GM19455 (cell line): ENCODE results near the gene C4orf54.

Source experiments
- ATAC-seq: cut with Tn5 transposase; IDR thresholded peaks from one replicate; pipeline ENCODE4 v1.9.1; 2021; ENCODE audit not compliant: unreplicated experiment

Gene C4orf54

DNA sequence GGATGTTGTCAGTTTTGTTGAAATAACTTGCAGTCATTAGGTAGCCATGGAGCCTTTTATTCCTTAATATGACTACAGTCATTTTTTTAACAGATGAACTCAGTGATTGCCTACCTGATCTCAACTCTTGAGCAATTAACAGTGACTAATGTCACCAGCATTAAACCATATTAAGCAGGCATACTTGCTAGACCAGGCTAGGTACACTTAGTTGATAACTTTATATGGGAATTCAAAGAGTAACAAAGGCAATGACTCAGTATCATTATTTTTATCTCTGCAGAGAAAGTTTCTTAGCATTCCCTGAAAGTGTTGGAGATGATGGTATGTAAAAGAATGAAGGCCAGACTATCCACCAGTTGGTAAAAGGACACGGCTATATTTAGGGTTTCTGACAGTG, at the start of gene C4orf54:
C4orf54 (minus strand) TSS at position 31 of the 400 bp plus-strand sequence. CDS start 3,180 bp downstream, outside the sequence.
- no peak for ATAC-seq

DNA sequence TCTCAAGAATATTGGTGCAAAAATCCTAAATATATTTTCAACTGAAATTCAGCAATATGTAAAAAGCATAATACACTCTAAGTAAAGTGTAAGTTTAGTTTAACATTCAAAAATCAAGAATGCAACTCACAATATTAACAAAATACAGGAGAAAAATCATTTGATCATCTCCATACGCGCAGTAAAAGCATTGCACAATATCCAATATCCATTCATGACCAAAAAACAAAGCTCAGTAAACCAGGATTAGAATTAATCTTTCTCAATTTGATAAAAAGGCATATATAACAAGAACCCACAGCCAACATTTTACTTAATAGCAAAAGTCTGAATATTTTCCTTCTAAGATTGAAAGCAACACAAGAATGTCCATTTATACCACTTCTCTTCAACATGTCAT, 48.3 kb upstream of the C4orf54 start:
- ATAC-seq, result no peak

DNA sequence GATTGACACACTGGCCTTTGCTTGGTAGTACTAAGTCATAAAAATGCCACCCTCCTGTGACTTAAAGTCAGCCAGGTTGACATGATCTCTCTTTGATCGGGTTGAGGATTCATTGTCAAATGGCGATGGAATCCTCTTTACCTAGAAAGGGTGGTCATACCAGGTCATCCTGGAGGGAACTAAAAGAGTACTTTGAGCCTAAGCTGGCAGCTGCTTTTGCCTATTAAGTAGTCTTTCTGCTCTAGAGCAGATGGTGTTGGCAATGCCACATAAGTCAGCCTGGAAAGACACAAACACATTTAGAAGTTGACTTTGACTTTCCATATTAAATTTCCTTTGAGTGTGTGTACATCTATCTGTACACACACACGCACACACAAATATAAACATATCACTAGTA, 39.2 kb upstream of the C4orf54 start:
- no peak for ATAC-seq

DNA sequence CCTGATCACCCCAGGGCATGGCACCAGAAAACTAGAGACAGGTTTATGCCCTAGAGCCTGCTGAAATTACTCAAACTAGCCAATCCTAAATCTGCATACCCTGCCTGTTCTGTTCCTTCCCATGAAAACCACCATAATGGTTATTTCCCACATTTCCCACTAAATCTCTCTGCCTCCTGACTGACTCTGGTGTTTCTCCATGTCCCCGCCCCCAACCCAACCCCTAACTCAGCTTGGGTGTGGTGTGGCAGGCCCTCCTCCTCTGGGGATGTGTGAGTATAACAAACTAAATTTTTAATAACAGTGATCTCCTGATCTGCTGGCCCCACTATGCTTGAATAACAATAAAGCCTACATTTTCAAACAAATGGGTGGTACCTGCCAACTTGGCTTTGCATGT, 35.5 kb upstream of the C4orf54 start:
- no peak for ATAC-seq

DNA sequence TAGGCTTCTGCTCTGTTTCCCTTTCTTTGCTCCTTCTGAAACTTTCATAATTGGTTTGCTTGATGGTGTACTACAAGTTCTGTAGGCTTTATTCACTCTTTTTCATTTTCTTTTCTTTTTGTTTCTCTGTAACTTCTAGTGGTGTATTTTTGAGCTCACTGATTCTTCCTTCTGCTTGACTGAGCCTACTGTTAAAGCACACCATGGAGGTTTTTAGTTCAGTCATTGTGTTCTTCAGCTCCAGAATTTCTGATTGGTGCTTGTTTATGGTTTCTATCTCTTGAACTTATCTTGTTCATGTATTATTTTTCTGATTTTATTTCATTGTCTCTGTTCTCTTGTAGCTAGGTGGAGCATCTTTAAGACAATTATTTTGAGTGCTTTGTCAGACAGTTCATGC, 33.4 kb upstream of the C4orf54 start:
- ATAC-seq, result no peak

DNA sequence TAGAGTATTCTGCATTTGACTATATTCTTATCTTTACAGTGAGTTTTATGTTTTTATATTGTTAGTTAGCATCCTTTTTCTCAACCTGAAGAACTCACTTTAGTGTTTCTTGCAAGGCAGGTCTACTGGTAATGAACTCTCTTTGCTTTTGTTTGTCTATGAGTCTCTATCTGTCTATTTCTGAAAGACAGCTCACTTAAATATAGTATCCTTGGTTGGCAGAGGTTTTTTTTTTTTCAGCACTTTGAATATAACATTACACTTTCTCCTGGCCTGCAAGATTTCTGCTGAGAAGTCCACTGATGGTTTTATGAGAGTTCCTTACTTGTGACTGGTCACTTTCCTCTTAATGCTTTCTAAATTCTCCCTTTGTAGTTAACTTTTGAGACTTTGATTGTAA, 32.8 kb upstream of the C4orf54 start:
- ATAC-seq, result no peak

DNA sequence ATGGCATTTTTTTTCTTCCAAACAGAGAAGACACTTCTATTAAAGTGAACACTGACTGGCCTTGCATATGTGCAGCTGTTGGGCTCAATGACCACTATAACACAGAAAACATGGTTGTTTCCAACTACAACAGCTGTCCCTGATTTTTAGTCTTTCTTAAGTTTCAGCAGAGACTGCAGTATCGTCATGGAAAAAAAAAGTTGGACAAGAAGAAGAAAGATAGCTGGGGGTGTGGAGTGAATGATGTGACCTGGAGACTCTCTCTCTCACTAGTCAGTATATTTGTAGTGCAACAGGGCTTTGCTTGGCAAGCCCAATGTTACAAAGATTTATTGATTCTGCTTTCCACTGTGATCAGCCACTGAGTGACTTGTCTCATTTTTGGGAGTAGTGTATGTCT, 29.5 kb upstream of the C4orf54 start:
- no peak for ATAC-seq

DNA sequence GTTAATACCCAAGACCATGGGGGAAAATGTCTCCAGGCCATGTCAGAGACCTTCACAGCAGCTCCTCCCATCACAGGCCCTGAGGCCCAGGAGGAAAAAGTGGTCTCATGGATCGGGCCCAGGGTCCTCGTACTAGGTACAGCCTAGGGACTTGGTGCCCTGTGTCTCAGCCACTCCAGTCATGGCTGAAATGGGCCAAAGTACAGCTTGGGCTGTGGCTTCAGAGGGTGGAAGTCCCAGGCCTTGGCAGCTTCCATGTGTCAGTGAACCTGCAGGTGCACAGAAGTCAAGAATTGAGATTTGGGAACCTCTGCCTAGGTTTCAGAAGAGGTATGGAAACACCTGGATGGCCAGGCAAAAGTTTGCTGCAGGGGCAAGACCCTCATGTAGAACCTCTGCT, 27.6 kb upstream of the C4orf54 start:
- no peak for ATAC-seq

DNA sequence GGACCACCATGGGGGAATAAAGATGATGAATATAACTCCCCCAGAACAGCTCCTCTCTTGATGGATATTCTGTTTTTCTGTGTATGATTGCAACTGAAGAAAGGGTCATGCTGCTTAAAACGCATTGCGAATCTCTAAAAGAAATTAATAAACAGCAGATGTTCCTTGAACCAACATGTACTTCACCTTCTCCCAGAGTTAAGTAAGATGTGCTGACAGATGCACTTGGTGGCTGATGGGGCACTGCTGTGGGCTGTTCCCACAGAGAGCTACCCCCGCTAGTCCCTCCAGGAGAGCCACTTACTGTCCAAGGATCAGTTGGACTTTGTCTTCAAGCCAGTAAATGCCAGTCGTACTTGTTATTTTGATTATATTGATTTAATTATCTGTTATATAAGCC, 26.3 kb upstream of the C4orf54 start:
- no peak for ATAC-seq

DNA sequence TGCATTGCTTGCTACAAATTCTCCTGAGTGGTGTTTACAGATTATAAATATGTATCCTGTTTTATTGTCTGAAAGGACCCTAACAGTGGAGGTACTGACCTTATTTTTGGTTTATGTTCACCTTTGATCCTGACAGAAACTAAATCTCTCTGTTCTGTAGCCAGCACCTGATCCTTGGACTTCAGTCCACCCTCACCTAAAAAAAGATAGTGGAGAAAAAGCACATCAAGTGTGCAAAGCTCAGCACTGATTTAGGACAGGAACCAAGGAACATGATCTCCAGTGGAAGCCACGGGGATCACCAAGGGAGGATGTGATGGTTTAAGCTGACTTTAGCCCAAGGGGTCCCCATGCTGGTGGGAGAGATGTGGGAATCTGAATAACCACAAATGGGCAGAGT, 22.3 kb upstream of the C4orf54 start:
- no peak for ATAC-seq

DNA sequence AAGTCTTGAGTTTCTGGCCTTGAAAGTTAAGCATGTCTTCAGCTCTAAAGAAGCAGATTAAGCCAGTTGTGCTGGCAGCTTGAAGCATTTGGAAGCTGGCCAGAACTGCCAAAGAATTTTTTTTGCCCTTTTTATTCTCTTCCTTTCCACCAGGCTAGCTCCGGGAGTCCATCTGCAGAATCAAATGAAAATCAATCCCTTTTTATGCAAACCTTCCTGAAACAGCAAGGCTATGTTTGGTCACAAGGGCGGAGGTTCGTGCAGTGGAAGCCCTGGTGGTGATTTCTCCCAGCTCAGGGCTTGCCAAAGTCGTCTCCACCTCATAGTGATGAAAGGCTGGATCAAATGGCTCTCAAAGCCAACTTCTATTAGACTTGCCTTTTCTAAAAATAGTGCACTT, 21.6 kb upstream of the C4orf54 start:
- ATAC-seq, result no peak

DNA sequence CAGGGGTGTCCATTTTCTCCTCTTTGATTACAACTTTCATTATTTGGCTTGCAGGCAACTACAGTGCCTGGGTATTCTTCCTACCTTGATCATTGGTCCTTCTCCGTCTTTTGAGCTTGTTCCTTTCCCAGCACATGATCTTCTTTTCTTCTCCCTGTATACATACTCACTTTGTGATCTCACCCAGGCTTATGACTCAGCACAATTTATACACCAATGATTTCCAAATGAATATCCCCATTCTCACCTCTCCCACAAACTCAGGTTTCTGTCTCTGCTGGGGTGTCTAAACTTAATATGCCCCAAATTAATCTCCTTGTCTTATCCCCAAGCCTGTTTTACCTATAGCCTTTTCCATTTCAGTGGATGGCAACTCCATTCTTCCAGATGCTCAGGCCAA, 19.5 kb upstream of the C4orf54 start:
- no peak for ATAC-seq

DNA sequence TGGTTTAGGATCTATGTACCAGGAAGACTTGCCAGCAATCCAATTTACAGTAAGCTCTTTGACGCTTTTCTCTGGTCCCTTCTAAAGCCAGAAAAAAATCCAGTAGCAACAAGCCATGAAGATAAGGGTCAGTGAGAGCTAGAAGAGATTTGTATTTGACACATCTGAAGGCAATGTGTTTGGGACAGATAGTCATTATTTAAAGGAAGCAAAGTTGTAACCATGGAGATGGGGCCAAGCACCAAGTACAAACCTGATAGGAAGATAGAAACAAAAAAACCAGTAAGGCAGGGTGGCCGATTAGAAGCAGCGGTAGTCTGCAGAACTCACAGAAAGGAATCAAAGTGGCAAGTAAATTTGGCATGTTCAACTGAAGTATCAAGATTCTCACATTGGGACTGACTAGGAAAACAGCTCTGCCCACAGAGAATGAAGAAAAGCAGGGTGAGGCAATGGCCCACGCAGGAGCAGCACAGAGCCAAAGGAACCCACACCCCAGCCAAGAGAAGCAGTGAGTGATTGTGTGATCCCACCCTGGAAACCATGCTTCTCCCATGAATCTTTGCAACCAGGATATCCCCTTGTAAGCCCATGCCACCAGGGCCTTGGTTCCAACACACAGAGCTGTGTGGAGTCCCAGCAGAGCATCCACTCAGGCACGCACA, 12.9 kb upstream of the C4orf54 start:
- ATAC-seq, result no peak

DNA sequence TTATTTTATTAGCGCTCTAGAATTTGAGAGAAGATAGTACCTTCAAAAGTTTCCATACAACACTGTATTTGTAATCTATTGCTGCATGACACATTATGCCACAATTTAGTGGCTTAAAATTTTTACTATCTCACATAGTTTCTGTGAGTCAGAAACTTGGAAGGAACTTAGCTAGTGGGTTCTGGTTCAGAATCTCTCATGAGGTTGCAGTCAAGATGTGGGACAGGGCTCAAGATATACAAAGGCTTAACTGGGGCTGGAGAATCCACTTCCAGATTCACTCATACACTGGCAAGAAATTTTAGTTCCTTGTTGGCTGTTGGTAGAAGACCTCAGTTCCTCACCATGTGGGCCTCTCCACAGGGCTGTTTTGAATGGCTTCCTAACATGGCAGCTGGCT, 11.5 kb upstream of the C4orf54 start:
- ATAC-seq, result no peak

DNA sequence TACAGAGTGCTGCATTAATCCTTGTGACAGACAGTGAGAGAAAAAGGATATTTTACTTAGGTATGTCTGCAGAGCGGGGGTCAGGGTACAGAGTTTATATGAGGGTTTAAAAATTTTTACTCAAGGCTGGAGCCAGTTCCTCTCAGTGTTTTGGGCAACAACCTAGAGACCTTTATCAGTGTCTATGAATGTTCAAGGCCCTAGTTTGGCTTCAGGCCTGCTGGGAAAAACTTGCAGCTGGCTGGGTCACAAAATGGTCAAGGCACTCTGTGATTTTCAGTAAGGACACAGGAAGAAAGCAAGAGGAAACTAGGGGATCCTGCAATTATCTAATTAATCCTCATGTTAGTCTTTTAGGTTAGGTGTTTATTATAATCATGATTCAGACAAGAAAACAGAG, 10.8 kb upstream of the C4orf54 start:
- ATAC-seq, result no peak

DNA sequence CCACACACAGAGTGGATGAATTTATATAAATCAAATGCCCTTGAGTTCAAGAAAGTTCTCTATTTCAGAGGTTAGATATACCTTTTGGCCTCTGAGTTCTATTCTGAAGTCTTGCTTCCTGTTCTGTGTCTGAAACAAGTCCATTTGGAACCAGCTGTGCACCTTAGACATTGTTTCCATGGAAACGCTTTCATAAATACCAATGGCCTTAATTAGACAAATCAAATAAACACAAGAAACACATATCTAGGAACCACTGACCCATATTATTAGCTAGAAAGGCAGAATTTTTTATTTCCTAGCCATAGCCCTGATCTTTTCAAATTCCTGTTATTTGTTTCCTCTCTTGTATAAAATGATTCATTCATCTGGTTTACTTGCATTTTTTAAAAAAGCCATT, 8.4 kb upstream of the C4orf54 start:
- no peak for ATAC-seq

DNA sequence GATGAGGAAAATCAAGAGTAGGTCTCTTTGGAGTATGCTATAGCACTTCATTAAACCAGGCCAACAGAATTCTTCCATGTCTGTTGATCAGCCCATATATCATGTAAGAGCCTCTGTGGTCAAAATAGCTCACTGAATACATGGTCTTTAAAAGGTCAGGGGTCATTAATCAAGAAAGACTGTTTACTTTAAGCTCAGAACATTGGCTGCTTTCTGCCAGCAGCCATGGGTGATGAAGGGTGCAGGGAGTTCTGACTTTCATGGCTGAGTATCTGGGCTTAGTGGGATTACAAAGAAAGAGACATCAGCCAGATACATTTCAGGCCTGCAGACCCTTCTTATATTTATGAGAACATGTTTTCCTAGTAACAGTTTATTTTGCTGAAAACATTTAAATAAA, 7.1 kb upstream of the C4orf54 start:
- no peak for ATAC-seq

DNA sequence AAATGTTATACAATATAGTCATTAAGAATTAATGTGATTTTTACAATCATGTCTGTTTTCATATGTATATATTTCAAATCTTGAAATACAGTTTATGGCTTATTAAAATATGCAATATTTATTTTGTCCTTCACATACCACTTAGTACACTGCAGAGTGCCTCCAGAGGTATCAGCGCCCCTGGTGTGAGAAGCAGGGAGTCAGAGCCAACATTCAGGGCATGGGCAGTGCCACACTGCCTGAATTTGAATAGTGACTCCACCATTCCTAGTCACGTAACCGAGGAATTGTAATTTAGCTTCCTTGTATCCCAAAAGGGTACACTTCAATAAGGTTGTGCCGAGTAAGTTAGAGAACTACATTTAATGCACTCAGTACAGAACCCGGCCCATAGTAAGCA, 4.3 kb upstream of the C4orf54 start:
- ATAC-seq, result no peak

DNA sequence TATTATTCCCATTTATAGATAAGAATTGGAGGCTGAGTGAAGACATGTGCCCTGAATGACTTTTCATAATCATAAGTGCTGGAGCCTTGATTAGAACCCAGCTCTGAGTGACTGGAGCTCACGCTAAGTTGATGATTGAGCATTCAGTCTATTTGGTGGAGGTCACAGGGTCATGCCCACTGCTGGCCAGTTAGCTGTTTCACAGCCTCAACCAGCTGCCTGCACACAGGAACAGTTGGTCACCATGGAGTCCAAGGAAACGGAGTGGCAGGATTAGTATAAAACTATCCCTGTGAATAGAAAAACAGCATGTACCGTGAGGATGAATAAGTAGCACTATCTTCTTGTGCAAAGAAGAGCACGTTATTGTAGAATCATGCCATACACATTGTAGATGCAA, 1.0 kb upstream of the C4orf54 start:
- ATAC-seq, result no peak

DNA sequence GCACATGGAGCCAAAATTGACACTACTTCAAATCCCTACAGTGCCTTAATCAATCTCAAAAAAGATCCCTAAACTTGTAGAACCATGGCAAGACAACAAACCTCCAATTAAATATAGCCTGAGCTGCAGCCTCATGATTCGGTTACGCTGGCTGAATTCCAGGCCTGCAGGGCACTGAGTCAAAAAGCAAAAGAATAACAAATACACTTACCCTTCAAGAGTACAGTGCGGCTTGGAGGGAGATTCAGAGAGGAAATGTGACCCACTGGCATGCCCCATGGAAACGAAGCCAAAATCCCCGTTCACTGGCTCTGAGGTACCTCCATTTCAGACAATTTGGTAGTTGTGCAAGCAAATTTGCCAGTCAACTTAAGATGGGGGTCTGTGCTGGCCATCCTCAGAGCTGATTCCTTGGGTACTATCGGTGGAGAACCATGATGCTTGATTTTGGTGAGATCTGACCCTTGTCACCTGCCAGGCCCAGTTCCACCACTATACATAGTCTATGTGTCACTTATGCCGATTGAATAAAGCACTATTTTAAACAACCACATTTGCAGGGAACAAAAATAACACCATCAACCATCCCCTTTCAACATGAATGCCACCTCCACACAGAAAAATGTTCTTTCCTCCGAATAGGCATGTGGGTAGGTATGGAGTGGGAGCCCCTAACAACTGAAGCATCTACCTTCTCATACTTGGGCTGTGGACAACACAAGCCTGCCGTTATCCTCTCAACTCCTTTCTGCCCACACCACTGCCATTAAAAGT, 2.1 kb downstream of the C4orf54 start:
- no peak for ATAC-seq

DNA sequence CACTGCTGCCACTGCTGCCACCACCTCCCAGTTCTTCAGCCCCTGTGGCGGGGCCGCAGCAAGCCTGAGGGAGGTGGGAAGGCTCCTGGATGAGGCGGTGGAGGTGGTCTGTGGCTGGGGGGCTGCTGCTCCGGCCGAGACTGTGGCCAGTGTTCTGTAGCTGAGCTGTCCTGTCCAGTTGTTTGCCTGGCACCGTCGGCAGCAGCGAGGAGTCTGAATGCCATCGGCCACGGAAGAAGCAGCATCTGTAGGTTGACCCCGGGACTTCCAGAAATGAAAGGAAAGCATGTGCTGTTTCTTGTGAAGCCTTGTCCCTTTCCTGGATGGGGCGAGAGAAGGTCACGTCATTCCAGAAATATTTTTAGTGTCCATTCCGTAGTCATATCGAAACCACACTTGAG, 3.3 kb downstream of the C4orf54 start:
- no peak for ATAC-seq

DNA sequence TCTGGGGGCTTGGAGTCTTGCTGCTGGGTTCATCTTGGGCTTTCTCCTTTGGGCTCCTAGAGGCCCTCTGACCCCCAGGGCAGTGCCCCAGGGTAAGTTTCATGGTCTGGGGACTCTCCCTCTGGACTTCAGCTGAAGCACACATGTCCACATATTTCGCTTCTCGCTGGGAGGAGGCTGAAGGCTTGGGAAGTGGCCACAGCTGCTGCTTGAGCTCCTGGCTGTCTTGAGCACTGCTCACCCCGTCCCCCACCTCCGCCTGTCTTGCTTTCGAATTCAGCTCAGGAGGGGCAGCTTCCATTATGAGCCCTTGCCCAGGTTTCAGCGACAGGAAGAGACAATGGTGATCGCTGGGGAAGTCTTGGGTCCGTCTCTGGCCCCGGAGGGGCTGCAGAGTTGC, 3.7 kb downstream of the C4orf54 start:
- no peak for ATAC-seq
